GM12891 (cell line): ENCODE measurements around the gene ZBTB20.

Source experiments
- PAX5 ChIP-seq: IDR thresholded peaks from 2 replicates; pipeline ENCODE4 v1.6.1; 2011; ENCODE audit warnings: low read length, moderate library complexity, mild to moderate bottlenecking; ENCODE audit not compliant: insufficient read depth, severe bottlenecking
- POLR2A ChIP-seq: IDR thresholded peaks from 2 replicates; pipeline ENCODE4 v1.6.1; 2011; ENCODE audit warnings: low read depth, low read length, control low read depth
- POLR2AphosphoS5 ChIP-seq: IDR thresholded peaks from 2 replicates; pipeline ENCODE4 v1.6.1; 2011; ENCODE audit warnings: low read depth, low read length, control low read depth
- SPI1 ChIP-seq: IDR thresholded peaks from 2 replicates; pipeline ENCODE4 v1.6.1; 2011; ENCODE audit warnings: low read depth, low read length, control low read depth
- TAF1 ChIP-seq: IDR thresholded peaks from 2 replicates; pipeline ENCODE4 v1.6.1; 2011; ENCODE audit warnings: low read depth, low read length, control low read depth

GRCh38 chr3:114886905-114887304 lies 260.2 kb downstream of the ZBTB20 start:
- TF ChIP-seq POLR2AphosphoS5 (no peak), POLR2A (no peak), SPI1 (no peak), TAF1 (no peak), PAX5 (no peak)
